K562 (cell line): Measurements from ENCODE around the gene GFM1. TPM values are rescaled to one million over a fixed set of nuclear protein-coding genes. Genes with fewer than 3 reads are reported as not detected.

Experiments used
- ATAC-seq: fragments of 200-7000 bp; cut with Tn5 transposase; 3 replicates; pipeline ENCODE4 v1.9.1; 2020; ENCODE audit warnings: moderate library complexity
- BruUV-seq: library from RNA; stranded (reverse); fragments of 400-500 nt; replicated peaks from 2 replicates; lab custom pipeline; 2021; lab: Mats Ljungman, UMichigan
- CTCF ChIA-PET: fragments of 300-600 bp; formaldehyde crosslinking; extraction: SDS; loops from one replicate; lab custom pipeline; 2021; ENCODE audit warnings: low intra/inter-chr PET ratio; lab: Yijun Ruan, JAX
- POLR2A ChIA-PET: fragments of 300-600, 350-650 bp; sonication (Branson Sonifier 250); formaldehyde crosslinking; extraction: SDS; loops from one replicate; lab custom pipeline; 2021; ENCODE audit warnings: antibody characterized with exemption, inconsistent platforms; lab: Yijun Ruan, JAX
- DNase-seq, 4 experiments: peaks; one replicate each; pipeline versions ENCODE4 v3.0.0 to v3.0.0-alpha.2; 2011 to 2018; ENCODE audit warnings: low spot score in 3 of 4, mixed read lengths in 3 of 4; ENCODE audit errors: extremely low read depth in 1 of 4
- FAIRE-seq: peaks from 2 replicates; lab custom pipeline; 2011; peaks lifted over from hg19 to GRCh38; lab: Jason Lieb, UNC
- H2AFZ ChIP-seq: 2 replicates; pipeline ENCODE4 v1.6.0; 2011; ENCODE audit warnings: low read depth, low read length, control low read depth, inconsistent platforms
- H3K27ac ChIP-seq: fragments of 200-600 bp; 3 replicates; pipeline ENCODE4 v1.8.0; 2011; ENCODE audit warnings: low read depth, mild to moderate bottlenecking, control low read depth, inconsistent platforms, low read length, moderate library complexity, mixed read lengths; ENCODE audit errors: extremely low read depth
- H3K27me3 ChIP-seq, 2 experiments: fragments of 300-600 bp in 1 of 2; 2 replicates in 1 of 2; 3 replicates in 1 of 2; pipeline versions ENCODE4 v1.6.0 to v1.8.0; 2011; ENCODE audit warnings: inconsistent platforms in 2 of 2, low read length in 2 of 2, mild to moderate bottlenecking in 1 of 2, mixed read lengths in 1 of 2, moderate library complexity in 1 of 2; ENCODE audit not compliant: control insufficient read depth in 2 of 2, insufficient read depth in 2 of 2
- H3K36me3 ChIP-seq: fragments of 300-600 bp; 3 replicates; pipeline ENCODE4 v1.8.0; 2011; ENCODE audit warnings: mild to moderate bottlenecking, low read length, inconsistent platforms; ENCODE audit not compliant: control insufficient read depth, insufficient read depth
- H3K4me1 ChIP-seq, 2 experiments: fragments of 200-600 bp in 1 of 2; replicated peaks in 1 of 2; 2 replicates in 1 of 2; 3 replicates in 1 of 2; pipeline versions ENCODE4 v1.5.1 to v1.8.0; 2011; ENCODE audit warnings: inconsistent platforms in 2 of 2, low read length in 2 of 2, mild to moderate bottlenecking in 1 of 2, mixed read lengths in 1 of 2, moderate library complexity in 1 of 2; ENCODE audit not compliant: control insufficient read depth in 2 of 2, insufficient read depth in 2 of 2
- H3K4me2 ChIP-seq: 2 replicates; pipeline ENCODE4 v1.6.1; 2011; ENCODE audit warnings: low read length, control low read depth, inconsistent platforms, mixed read lengths; ENCODE audit not compliant: insufficient read depth
- H3K4me3 ChIP-seq: fragments of 200-600 bp; sonication (generic), shearing (Covaris generic); 2 replicates; pipeline ENCODE4 v1.5.1; 2016; ENCODE audit warnings: control low read depth, inconsistent platforms
- H3K79me2 ChIP-seq: fragments of 200-600 bp; 3 replicates; pipeline ENCODE4 v1.8.0; 2011; ENCODE audit warnings: low read length, inconsistent platforms; ENCODE audit not compliant: control insufficient read depth, insufficient read depth
- H3K9ac ChIP-seq, 2 experiments: 2 replicates each; pipeline versions ENCODE4 v1.6.0 to v1.6.1; 2011; ENCODE audit warnings: low read depth in 2 of 2, low read length in 2 of 2, control low read depth in 1 of 2, inconsistent platforms in 1 of 2, mild to moderate bottlenecking in 1 of 2, mixed read lengths in 1 of 2; ENCODE audit not compliant: insufficient read depth in 1 of 2
- H3K9me1 ChIP-seq: one replicate; pipeline ENCODE4 v1.6.0; 2011; ENCODE audit warnings: inconsistent platforms, mild to moderate bottlenecking, low read length, moderate library complexity; ENCODE audit not compliant: control insufficient read depth, insufficient read depth
- H3K9me3 ChIP-seq: replicated peaks from 2 replicates; pipeline ENCODE4 v1.5.1; 2011; ENCODE audit warnings: low read depth, low read length, inconsistent platforms; ENCODE audit not compliant: control insufficient read depth, insufficient read depth
- H4K20me1 ChIP-seq: replicated peaks from 2 replicates; pipeline ENCODE4 v1.6.1; 2011; ENCODE audit warnings: low read length, inconsistent platforms, mixed read lengths; ENCODE audit not compliant: control insufficient read depth, insufficient read depth
- CBX3 ChIP-seq, 2 experiments: IDR thresholded peaks; 1 replicate in 1 of 2; 2 replicates in 1 of 2; pipeline ENCODE4 v1.6.1; 2012; ENCODE audit warnings: inconsistent platforms in 2 of 2, low read length in 2 of 2, borderline replicate concordance in 1 of 2, control low read depth in 1 of 2
- FOSL1 ChIP-seq: fragments of 200-800 bp; sonication (Bioruptor generic); conservative IDR thresholded peaks from 2 replicates; pipeline ENCODE4 v1.6.1; 2016; ENCODE audit warnings: missing genetic modification characterization, missing compliant biosample characterization
- KLF10 ChIP-seq: fragments of 250-450 bp; sonication (Bioruptor Pico); IDR thresholded peaks from 2 replicates; pipeline ENCODE4 v1.6.1; 2021; ENCODE audit warnings: matching md5 sums
- ZNF785 ChIP-seq: fragments of 250-450 bp; sonication (Bioruptor Pico); IDR thresholded peaks from 2 replicates; pipeline ENCODE4 v1.4.0; 2020; ENCODE audit warnings: mild to moderate bottlenecking
- WGBS: fragments of 100-300 bp; shearing (Covaris generic); methylation state at CpG from one replicate; pipeline ENCODE4 v1.1.6; 2016; ENCODE audit warnings: low coverage, mixed read lengths; ENCODE audit not compliant: insufficient coverage; ENCODE audit errors: missing lambda C conversion rate; 5-methylcytosine and 5-hydroxymethylcytosine counted together
- in situ Hi-C: fragments of 300-500 bp; cut with MboI; formaldehyde crosslinking; loops from 4 replicates; pipeline ENCODE4 v1.15.0; 2018; ENCODE audit warnings: inconsistent platforms, mixed read lengths
- intact Hi-C: fragments of 100-400 bp; cut with micrococcal nuclease; formaldehyde crosslinking; loops from 2 replicates; pipeline ENCODE4 v1.14.2; 2022
- polyA plus RNA-seq, 8 experiments: library from polyadenylated mRNA; depleted of rRNA in 4 of 8; stranded (reverse) in 5 of 8; unstranded in 3 of 8; fragments of >200 nt; fragmentation: Nextera tagmentation in 2 of 8; fragmentation: Illumina TruSeq in 1 of 8; extraction: Ambion mirVana in 2 of 8; extraction: Trizol in 1 of 8; gene quantifications; 2 replicates each; pipeline versions ENCODE4 v1.2.1 to v1.2.3, GENCODE V29; 2011 to 2014; ENCODE audit warnings: inconsistent platforms in 1 of 8, missing spikeins in 1 of 8
- total RNA-seq, 7 experiments: library from RNA; depleted of rRNA in 6 of 7; stranded (reverse); fragments of >200 nt in 6 of 7; fragmentation: Illumina TruSeq in 2 of 7; extraction: Trizol in 2 of 7; gene quantifications; 2 replicates each; pipeline versions ENCODE4 v1.2.1 to v1.2.3, GENCODE V29; 2011 to 2021; ENCODE audit warnings: low replicate concordance in 1 of 7

GFM1 gene
- total and polyA plus RNA-seq, 9 of the 15 experiments (the other 6 are each of a cell fraction or from before 2014, with no cell fraction given) = 38.9 to 86.7 (median 64.8) TPM

DNA sequence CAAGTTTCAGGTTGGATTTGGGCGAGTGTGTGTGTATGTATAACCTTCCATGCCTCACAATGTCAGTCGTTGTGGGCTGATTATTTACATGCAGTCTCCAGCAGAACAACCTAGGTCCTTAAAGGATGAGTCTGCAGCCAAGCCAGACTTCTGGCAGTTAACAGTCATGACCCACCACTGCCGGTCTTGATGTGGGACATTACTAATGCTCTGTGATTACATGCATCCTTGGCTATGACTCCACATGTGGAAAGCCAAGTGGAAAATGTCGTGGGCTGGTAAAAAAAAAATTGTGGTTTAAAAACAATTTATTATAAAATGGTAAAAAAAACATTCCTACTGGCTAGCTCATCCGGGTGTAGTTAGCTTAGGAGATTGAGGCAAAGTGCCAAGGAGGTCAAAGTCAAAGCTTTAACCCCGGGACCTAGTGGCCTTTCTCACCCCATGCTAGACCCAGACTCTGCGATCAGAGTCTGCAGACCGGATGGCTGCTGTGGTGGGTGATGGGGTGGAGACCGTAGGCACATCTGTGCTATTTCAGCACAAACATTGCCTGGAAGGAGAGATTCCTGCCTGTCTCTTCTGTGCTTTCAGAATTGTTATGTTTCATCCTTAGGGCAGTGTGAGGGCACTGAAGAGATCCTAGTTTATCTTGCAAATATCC is 81.2 kb downstream of the GFM1 start:
- ChIA-PET POLR2A (interaction anchor here (0.6 to 1.2 kb wide), 2 partner anchors 9 to 16 kb away, joined by 3 to 5 read pairs; no protein-coding TSS in a partner anchor), CTCF (no interaction called here)
- no peak overlapping the region for H3K4me3 ChIP-seq
- no peaks in the 10 kb centered on the region for H3K27me3 ChIP-seq
- no peak overlapping the region for H3K27ac ChIP-seq
- DNase-seq (no peak), ATAC-seq (peak; percentile 23; the same call in 2 of the 3 replicates), FAIRE-seq (no peak)
- intact Hi-C loops = loop anchor here (10.0 kb wide), 2 partner anchors 151 to 191 kb away; partner anchors contain the start of gene MLF1
- H3K4me1 ChIP-seq = peaks cover 3 to 10% of the 10 kb centered on the region in 2 experiments; a peak in 3 of 5 replicates
- in situ Hi-C loops = loop anchor here (5.0 kb wide), 1 partner anchor 67 kb away; no protein-coding TSS in a partner anchor
- H2AFZ ChIP-seq = no peak overlapping the region
- 24% methylated on average over 9 of the region's 9 CpGs for WGBS
- peak overlapping the region in 1 of 2 experiments; percentile 53; a peak in 1 of 4 replicates for H3K9ac ChIP-seq
- peaks cover 14% of the 10 kb centered on the region for H3K36me3 ChIP-seq
- H4K20me1 ChIP-seq = no peaks in the 10 kb centered on the region
- no TSS peak for BruUV-seq
- no peaks in the 10 kb centered on the region for H3K9me1 ChIP-seq
- no peaks in the 10 kb centered on the region for H3K9me3 ChIP-seq
- TF ChIP-seq ZNF785 (CRISPR knock-in tag) = no peak
- TF ChIP-seq FOSL1 (tag) = 0 out of 2 replicates have a peak, but pooled peaks have one; percentile 23
- TF ChIP-seq KLF10 = no peak
- no peak for TF ChIP-seq CBX3 (IDR thresholded peaks at IDR 0.05; ENCODE audit: borderline replicate concordance in 1 of 2, low read length in 2 of 2)
- H3K79me2 ChIP-seq = no peaks in the 10 kb centered on the region; the same call in 1 of the 3 replicates
- no peak overlapping the region for H3K4me2 ChIP-seq
